ENCODE results near the gene DNAJC5.

DNAJC5 gene

GRCh38 chr20:63854069-63854765 lies 40.7 kb upstream of the DNAJC5 start:
- no peak for TF ChIP-seq CTCF (conservative IDR thresholded peaks at IDR 0.05; ENCODE audit: low read length)
- no peak overlapping the region for H3K4me3 ChIP-seq (ENCODE audit: low read length)
- no peak for DNase-seq (ENCODE audit: low read depth)

GRCh38 chr20:63854766-63855362 lies 40.1 kb upstream of the DNAJC5 start:
- DNase-seq (ENCODE audit: low read depth), result no peak
- peak overlapping the region; percentile 20 for H3K4me3 ChIP-seq (ENCODE audit: low read length)
- no peak for TF ChIP-seq CTCF (conservative IDR thresholded peaks at IDR 0.05; ENCODE audit: low read length)

GRCh38 chr20:63855363-63856097 lies 39.4 kb upstream of the DNAJC5 start:
- no peak for TF ChIP-seq CTCF (conservative IDR thresholded peaks at IDR 0.05; ENCODE audit: low read length)
- no peak for DNase-seq (ENCODE audit: low read depth)
- H3K4me3 ChIP-seq (ENCODE audit: low read length), result peak overlapping the region; percentile 20

DNA sequence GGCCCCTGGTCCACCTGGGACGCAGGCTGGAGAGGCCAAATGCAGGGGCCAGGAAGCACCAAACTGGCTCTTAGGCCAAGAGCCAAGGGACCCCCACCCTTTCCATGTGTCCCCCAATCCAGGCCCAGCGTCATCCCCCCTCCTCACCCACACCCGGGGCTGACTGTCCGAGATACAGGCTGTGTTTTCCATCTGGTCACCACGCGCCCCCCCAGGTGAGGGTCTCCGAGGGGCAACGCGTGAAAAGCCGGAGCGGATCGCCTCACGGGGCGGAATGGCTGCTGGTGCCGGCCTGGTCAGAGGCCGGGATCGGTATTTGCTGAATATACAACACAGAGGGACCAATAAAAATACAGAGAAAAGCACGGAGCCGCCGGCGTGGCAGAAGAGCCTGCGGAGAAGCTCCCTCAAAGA lies 38.8 kb upstream of the DNAJC5 start:
- TF ChIP-seq CTCF (conservative IDR thresholded peaks at IDR 0.05; ENCODE audit: low read length), result no peak
- no peak for DNase-seq (ENCODE audit: low read depth)
- H3K4me3 ChIP-seq (ENCODE audit: low read length), result no peak overlapping the region

DNA sequence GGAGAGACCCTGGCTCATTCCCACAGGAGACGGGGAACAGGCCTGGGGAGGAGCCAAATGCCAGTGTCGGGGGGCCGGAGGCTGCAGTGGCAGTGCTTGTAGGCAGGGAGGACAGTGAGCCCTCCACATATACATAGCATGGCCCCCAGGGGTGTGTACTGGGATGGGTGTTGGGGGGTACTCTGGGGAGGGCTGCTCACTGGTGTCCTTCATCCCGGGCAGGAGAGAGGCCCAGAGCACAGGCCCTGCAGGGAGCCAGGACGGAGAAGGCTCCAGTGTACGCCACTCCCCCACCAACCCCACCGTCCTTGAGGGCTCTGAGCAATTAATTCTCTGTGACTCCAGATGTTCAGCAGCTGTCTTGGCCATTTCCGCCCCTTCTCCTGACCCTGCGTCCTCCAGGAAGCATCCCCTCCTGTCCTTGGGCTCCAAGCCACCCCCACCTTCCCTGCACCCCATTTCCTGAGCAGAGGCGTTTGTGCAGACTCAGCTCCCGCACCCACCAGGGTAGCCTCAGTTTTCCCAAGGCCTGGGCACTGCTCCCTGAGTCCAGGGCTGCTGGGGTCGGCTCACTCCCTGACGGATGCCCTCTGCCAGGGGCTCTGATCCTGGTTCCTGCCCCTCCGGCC lies 37.0 kb upstream of the DNAJC5 start:
- DNase-seq (ENCODE audit: low read depth), result no peak
- no peak for TF ChIP-seq CTCF (conservative IDR thresholded peaks at IDR 0.05; ENCODE audit: low read length)
- no peak overlapping the region for H3K4me3 ChIP-seq (ENCODE audit: low read length)

DNA sequence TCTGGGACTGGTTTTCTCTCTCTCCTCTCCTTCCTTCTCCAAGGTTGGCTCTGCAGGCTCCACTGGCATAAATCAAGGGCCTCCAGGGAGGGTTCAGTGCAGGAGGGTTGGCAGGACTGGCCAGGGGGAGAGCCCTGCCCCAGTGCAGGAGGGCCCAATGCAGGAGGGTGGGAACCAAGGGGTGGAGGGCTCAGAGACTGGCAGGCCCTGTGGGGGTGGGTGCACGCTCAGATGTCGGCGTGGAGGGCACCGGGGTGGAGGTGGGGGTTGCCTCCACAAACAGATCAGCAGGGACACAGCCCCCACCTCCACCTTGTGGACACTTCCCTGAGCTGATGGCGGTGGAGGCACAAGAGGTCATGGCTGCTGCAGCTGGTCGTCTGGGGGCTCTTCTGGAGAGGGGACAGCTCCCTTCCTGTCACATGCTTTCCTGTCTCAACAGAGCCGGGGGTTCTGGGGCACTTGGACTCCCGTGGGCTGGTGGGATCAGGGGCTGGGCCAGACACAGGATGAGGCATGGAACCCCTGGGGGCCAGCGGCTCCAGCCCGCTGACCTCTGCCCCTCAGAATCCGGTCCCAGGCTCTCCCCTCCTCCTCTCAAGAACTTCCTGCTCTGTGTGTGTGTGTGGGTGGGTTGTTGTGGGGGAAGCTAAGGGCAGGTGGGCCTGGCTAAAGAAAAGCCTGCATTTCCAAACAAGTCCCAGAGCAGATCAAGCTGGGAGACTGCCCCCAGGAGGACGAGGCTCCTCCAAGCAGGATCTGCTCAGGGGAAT lies 36.3 kb upstream of the DNAJC5 start:
- DNase-seq (ENCODE audit: low read depth), result no peak
- no peak overlapping the region for H3K4me3 ChIP-seq (ENCODE audit: low read length)
- TF ChIP-seq CTCF (conservative IDR thresholded peaks at IDR 0.05; ENCODE audit: low read length), result peak; percentile 12; the same call in 1 of the 2 replicates
